ENCODE data around the gene CFAP221.

GRCh38 chr2:119693967-119694366 is 149.7 kb downstream of the CFAP221 start:
- no peak for TF ChIP-seq SUZ12 (IDR thresholded peaks at IDR 0.05; ENCODE audit: extremely low read depth, insufficient read depth, insufficient read length)
- TF ChIP-seq YY1 (IDR thresholded peaks at IDR 0.05; ENCODE audit: insufficient read depth, insufficient read length) = no peak
- TF ChIP-seq ZNF274 (IDR thresholded peaks at IDR 0.05; ENCODE audit: low read depth, low read length) = no peak

Measured in NT2/D1 (cell line).